PC-9 (cell line): Measurements from ENCODE around the gene GPSM1.

Source experiments
- CTCF ChIP-seq: fragments of 200-600 bp; sonication (generic); conservative IDR thresholded peaks from 2 replicates; pipeline ENCODE4 v1.6.1; 2017; ENCODE audit warnings: mixed run types, antibody characterized with exemption, mild to moderate bottlenecking, moderate library complexity
- EZH2 ChIP-seq: fragments of 200-600 bp; sonication (generic); IDR thresholded peaks from 2 replicates; pipeline ENCODE4 v1.8.0; 2017; ENCODE audit warnings: antibody characterized with exemption, low read depth

GRCh38 chr9:136314944-136315343 is 12.4 kb upstream of the GPSM1 start:
- TF ChIP-seq CTCF (no peak), EZH2 (no peak)
